NB4 (cell line): ENCODE results near the gene SEC24C.
A peak's percentile ranks its signal among the peaks of the same experiment; 100 is the strongest.
"Not testable (repeated sequence)": the region's sequence is repeated elsewhere in the genome, so short reads cannot be mapped to it uniquely, and the experiment has no call there.

Experiments used
- DNase-seq: peaks from one replicate; pipeline ENCODE4 v3.0.0; 2010; ENCODE audit warnings: low read depth
- H3K4me3 ChIP-seq: one replicate; pipeline ENCODE4 v1.5.1; 2011; ENCODE audit warnings: mild to moderate bottlenecking, low read depth, low read length, moderate library complexity
- MYC ChIP-seq: IDR thresholded peaks from 2 replicates; pipeline ENCODE4 v1.6.1; 2011; ENCODE audit warnings: low read depth, low read length
- POLR2A ChIP-seq: IDR thresholded peaks from 2 replicates; pipeline ENCODE4 v1.6.1; 2011; ENCODE audit warnings: mild to moderate bottlenecking; ENCODE audit not compliant: insufficient read length; ENCODE audit errors: extremely low read depth
- TF ChIP-seq, protein P1 (sequence below): IDR thresholded peaks from 2 replicates; pipeline ENCODE4 v1.6.1; 2011; ENCODE audit warnings: low read depth, low read length
- TF ChIP-seq, protein P2 (sequence below): IDR thresholded peaks from one replicate; pipeline ENCODE4 v1.5.1; 2012; ENCODE audit warnings: low read depth, low read length

The SEC24C gene, protein sequence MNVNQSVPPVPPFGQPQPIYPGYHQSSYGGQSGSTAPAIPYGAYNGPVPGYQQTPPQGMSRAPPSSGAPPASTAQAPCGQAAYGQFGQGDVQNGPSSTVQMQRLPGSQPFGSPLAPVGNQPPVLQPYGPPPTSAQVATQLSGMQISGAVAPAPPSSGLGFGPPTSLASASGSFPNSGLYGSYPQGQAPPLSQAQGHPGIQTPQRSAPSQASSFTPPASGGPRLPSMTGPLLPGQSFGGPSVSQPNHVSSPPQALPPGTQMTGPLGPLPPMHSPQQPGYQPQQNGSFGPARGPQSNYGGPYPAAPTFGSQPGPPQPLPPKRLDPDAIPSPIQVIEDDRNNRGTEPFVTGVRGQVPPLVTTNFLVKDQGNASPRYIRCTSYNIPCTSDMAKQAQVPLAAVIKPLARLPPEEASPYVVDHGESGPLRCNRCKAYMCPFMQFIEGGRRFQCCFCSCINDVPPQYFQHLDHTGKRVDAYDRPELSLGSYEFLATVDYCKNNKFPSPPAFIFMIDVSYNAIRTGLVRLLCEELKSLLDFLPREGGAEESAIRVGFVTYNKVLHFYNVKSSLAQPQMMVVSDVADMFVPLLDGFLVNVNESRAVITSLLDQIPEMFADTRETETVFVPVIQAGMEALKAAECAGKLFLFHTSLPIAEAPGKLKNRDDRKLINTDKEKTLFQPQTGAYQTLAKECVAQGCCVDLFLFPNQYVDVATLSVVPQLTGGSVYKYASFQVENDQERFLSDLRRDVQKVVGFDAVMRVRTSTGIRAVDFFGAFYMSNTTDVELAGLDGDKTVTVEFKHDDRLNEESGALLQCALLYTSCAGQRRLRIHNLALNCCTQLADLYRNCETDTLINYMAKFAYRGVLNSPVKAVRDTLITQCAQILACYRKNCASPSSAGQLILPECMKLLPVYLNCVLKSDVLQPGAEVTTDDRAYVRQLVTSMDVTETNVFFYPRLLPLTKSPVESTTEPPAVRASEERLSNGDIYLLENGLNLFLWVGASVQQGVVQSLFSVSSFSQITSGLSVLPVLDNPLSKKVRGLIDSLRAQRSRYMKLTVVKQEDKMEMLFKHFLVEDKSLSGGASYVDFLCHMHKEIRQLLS

DNA sequence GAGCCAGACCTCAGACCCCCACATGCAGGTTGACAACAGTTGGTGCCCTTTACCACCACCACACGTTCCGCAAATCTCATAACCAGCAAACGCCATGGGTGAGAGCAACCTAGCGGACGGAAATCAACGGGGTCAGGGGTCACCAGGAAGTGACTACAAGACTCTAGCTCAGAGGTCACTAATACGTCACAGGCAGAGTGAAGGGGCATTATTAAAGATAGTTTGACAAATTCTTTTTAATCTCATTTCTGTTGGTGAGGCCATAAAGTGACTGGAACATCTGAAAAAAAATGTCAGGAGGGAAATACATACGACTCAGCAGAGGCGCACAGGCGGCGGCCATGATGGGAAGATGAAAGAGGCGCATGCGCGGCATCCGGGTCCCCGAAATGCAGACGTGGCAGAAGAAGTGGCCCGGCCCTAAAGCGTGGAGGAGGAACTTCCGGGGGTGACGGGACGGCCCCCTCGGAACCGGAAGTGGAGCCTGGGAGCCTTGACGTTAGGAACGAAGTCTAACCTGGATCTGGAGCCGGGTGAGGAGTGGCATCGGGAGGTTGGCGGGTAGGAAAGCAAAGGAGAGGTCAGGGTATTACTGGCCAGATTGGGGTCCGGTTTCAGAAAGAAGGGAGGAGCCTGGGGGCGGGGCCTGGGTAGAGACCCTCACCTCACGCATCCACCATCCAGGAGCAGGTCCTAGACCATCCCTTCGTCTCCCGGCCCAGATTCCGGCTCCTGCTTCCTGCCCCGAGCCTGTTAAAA is at the start of gene SEC24C:
TSS of gene SEC24C (plus strand) at position 468 of the 759 bp plus-strand sequence. CDS start 2,461 bp downstream, outside the sequence.
- TF ChIP-seq, protein P1, sequence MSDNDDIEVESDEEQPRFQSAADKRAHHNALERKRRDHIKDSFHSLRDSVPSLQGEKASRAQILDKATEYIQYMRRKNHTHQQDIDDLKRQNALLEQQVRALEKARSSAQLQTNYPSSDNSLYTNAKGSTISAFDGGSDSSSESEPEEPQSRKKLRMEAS: peak; percentile 83
- TF ChIP-seq MYC (peak; percentile 56), POLR2A (peak; percentile 69)
- TF ChIP-seq, protein P2, sequence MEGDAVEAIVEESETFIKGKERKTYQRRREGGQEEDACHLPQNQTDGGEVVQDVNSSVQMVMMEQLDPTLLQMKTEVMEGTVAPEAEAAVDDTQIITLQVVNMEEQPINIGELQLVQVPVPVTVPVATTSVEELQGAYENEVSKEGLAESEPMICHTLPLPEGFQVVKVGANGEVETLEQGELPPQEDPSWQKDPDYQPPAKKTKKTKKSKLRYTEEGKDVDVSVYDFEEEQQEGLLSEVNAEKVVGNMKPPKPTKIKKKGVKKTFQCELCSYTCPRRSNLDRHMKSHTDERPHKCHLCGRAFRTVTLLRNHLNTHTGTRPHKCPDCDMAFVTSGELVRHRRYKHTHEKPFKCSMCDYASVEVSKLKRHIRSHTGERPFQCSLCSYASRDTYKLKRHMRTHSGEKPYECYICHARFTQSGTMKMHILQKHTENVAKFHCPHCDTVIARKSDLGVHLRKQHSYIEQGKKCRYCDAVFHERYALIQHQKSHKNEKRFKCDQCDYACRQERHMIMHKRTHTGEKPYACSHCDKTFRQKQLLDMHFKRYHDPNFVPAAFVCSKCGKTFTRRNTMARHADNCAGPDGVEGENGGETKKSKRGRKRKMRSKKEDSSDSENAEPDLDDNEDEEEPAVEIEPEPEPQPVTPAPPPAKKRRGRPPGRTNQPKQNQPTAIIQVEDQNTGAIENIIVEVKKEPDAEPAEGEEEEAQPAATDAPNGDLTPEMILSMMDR: no peak
- peak; percentile 97 for DNase-seq
- peak within 1 kb of the TSS; percentile 89 for H3K4me3 ChIP-seq

DNA sequence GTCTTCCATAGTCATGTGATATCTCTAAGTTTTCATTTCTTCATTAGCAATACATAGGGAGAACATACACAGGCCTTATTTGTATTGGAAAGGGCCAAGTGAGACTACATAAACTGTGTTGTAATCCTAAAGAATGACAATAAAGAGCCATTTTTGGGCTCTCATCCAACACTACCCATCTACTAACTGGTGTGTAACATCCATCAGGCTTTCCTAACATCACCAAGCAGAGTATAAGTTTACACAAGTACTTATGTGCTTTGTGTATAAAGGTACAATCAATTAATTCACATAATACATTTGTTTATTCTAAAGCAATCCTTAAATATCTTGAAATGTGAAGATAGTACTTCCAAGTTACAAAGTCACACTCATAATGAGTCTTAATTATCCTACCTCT is 48.9 kb upstream of the SEC24C start:
- not testable (repeated sequence) for DNase-seq, H3K4me3 ChIP-seq

DNA sequence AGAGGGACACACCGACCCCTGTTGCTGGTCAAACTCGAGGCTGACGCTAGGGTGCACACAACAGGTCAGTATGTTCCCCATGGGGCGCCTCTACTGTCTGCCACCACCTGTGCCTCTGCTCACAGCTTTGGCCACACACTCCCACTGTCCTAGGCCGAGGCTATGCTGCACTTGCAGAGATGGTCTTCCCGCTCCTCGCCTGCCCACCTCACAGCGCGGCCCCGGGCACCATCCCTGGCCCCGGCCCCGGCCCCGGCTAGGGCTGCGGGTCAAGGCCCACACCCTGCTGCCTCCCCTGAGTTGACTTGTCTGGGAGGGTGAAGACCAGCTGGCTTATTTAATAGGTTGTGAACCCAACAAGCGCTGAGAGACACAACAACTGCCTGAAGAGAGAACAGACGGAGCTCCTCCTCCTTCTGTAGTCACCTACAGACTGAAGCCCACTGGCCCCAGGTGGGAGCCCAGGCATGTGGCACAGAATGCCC is 46.5 kb upstream of the SEC24C start, which contains the start of gene AGAP5:
TSS of gene AGAP5 (minus strand) at position 435 of the 485 bp plus-strand sequence. CDS start at position 81, 354 bp downstream.
- not testable (repeated sequence) for H3K4me3 ChIP-seq, DNase-seq

DNA sequence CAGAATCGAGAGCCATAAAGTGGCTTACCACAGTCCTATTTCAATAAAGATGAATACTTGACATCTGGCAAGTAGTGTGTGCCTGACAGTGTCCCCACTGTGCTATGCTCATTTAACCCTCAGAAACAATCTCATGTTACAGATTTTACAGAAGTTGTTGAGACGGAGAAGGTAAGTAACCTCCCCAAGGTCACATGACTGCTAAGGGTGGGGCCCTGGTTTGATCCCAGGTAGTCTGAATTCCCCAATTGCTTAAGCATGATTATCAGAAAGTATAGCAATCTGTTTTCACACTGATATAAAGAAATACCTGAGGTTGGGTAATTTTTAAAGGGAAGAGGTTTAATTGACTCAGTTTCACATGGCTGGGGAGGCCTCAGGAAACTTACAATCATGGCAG is 45.4 kb upstream of the SEC24C start:
- not testable (repeated sequence) for H3K4me3 ChIP-seq, DNase-seq

DNA sequence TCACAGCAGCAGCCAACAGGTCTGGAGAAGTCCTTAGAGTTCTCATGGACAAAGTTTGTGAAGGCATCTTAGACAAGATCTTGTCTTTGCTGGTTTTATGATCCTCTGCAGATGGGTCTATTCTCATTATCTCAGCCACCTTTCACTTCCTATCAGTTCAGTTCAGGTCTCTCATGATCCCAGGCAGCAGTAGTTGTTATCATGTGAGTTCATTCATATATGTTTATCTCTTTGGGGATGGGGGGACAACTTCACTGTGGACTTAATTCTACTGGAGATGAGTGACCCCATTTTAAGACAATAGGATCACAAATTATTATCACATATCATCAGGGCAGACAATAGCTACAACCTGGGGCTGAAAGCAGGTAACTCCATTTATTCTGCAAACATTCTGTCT is 40.2 kb upstream of the SEC24C start:
- not testable (repeated sequence) for DNase-seq, H3K4me3 ChIP-seq

DNA sequence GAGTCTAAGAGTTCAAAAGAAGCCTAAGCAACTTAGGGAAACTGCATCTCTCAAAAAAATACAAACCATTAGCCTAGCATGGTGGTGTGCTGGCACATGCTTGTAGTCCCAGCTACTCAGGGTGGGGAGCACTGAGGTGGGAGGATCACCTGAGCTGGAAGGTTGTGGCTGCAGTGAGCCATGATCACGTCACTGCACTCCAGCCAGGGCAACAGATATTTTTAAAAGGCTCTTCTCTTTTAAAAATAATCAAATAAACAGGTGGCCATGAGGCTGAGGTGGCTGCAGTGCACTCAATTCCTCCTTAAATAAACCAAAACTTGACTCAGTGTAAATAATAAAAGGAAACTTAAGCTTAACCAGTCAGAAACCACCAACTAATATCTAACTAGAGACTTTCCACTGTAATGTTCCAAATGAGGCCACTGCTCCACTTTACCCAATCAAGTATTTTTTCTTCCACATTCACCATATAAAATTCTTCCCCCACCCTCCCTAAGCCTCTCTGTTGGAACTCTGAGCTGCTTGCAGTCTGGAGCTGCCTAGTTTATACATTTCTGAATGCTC is 38.6 kb upstream of the SEC24C start:
- H3K4me3 ChIP-seq, DNase-seq: not testable (repeated sequence)

DNA sequence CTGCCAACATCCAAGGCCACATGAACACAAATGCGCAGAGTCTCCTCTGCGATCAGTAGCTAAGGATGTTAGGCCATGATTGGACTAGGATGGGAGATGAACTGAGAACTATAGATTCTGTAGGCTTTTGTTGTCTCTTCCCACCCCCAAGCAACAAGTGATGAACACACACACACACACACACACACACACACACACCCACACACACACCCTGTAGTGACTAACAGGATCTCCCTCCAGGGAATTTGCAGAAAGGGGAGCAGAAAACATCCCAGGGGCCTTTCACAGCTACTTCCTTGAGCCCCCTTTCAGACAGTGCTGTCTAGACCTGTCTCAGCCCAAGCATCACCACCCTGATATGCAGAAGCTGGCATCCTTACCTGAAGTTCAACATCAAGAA is 37.7 kb upstream of the SEC24C start:
- not testable (repeated sequence) for H3K4me3 ChIP-seq, DNase-seq

DNA sequence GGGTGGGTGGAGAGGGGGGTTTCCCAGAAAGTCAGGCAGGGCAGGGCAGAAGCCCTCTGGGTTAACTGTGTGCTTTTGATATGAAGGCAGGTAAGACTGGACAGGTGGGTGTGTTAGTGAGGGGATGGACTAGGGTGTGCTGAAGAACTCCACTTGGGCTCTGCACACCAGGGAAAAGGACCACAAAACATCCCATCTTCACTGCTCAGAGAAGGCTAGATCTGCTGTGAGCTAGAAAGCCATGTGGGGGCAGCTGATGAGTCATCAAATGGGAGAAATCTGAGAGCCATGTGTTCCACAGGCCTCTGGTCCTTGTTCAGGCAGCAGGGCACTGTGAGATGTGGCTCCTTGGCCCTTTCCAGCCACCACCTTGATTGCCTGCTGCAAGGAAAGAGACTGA is 36.5 kb upstream of the SEC24C start:
- H3K4me3 ChIP-seq, DNase-seq: not testable (repeated sequence)

DNA sequence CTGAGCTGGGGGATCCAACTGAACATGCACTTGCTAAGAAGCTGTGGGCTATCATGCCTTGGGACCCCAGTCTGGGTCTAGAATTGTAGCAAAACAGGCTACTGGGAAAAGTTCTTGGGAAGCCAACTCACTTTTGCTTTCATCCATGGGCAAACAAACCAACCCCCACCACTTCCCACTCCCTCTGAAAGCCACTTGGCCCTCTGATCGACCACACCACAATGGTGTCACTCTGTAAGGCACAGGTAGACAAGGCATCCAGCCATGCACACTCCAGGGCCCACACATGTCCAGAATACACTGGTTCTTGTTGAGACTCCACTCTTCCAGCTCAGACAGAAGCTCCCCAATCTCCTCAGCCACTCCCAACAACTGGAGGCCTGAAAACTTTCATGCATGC is 36.0 kb upstream of the SEC24C start:
- H3K4me3 ChIP-seq, DNase-seq: not testable (repeated sequence)

DNA sequence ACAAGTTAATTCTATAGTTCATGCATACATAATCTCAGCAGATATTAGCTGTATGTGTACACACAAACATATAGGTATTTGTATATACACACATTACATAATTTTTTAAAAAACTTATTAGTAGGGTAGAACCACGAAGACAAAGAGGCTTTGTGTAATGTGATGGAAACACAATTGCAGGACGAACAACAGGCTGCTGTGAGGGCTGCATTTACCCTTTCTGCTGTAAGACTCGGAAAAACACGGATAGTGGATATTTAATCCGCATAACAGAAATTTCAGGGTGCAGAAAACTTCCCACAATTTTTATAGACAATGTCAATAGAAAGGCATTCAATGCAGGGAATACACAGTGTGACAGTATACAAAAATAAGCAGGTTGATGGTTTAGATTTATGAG is 32.5 kb upstream of the SEC24C start:
- DNase-seq, H3K4me3 ChIP-seq: not testable (repeated sequence)

DNA sequence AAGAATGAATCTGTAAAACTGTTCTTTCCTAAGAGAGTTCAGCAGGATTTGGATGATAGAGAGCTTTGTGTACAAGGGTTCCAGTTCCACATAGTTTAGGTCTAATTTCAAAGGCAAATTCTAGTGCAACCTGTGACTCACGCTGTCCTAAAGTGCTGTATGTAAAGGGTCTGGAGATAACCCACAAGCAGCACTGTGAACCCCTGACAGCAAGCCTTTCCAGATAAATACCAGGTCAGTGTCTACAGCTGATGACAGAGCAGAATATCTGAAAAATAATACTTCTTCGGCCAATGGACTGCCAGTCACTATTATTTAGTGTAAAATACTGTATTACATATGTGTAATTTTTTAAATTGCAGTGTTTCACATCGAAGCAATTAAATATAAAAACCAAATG is 30.3 kb upstream of the SEC24C start:
- not testable (repeated sequence) for H3K4me3 ChIP-seq, DNase-seq

DNA sequence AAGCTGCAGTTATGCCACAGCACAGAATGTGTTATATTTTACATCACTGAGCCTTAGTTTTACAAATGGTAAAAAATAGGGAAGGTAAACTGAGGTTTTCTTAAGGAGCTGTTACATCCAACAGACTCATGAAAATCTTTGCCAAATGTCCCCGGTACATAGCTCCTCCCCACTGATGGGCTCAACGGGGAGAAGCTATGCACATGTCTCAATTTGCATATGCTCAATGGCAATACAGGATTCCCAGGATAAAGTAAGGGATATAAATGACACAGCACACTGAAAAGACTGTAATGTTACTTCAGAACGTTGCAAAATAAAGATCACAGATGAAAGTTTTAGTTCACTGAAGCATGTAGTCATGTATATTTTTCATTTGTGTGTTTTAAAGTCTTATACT is 29.7 kb upstream of the SEC24C start:
- DNase-seq, H3K4me3 ChIP-seq: not testable (repeated sequence)

DNA sequence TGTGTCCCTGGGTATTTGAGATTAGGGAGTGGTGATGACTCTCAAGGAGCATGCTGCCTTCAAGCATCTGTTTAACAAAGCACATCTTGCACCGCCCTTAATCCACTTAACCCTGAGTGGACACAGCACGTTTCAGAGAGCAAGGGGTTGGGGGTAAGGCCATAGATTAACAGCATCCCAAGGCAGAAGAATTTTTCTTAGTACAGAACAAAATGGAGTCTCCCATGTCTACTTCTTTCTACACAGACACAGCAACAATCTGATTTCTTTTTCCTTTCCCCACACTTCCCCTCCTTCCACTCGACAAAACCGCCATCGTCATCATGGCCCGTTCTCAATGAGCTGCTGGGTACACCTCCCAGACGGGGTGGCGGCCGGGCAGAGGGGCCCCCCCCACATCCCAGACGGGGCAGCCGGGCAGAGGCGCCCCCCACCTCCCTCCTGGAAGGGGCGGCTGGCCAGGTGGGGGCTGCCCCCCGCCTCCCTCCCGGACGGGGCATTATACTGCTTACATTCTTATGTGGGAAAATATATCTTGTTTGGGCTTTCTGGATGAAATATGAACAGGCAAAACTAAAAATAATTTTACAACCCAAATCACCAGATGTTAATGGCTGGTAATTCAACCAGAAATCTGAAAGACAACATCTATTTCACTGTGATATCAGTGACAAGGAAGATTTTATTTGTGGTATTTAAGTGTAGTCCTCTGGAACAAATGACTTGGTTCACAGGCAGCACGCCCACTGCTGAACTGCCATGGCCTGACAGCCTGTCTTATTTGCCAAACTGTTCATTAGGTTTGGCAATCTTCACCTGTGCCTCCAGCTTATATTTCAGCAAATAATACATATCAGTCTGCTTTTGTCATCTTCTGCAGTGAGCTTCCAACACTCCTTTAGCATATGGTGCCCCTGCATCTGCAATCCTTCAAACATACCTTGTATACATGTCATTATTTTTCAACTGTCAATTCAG is 28.7 kb upstream of the SEC24C start:
- H3K4me3 ChIP-seq: not testable (repeated sequence)

More for the DNA sequence above, 28.7 kb upstream of the SEC24C start:
- DNase-seq: not testable (repeated sequence)
